NOMO-1 treated with DMSO at 0.1 percent for 48 hours (cell line): ENCODE results near the gene LIN7A.
A peak's percentile ranks its signal among the peaks of the same experiment; 100 is the strongest.

ENCODE experiments used
- DNase-seq: peaks from one replicate; lab custom pipeline; 2025; ENCODE audit not compliant: unreplicated experiment; lab: John Stamatoyannopoulos, UW

LIN7A gene, protein sequence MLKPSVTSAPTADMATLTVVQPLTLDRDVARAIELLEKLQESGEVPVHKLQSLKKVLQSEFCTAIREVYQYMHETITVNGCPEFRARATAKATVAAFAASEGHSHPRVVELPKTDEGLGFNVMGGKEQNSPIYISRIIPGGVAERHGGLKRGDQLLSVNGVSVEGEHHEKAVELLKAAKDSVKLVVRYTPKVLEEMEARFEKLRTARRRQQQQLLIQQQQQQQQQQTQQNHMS

DNA sequence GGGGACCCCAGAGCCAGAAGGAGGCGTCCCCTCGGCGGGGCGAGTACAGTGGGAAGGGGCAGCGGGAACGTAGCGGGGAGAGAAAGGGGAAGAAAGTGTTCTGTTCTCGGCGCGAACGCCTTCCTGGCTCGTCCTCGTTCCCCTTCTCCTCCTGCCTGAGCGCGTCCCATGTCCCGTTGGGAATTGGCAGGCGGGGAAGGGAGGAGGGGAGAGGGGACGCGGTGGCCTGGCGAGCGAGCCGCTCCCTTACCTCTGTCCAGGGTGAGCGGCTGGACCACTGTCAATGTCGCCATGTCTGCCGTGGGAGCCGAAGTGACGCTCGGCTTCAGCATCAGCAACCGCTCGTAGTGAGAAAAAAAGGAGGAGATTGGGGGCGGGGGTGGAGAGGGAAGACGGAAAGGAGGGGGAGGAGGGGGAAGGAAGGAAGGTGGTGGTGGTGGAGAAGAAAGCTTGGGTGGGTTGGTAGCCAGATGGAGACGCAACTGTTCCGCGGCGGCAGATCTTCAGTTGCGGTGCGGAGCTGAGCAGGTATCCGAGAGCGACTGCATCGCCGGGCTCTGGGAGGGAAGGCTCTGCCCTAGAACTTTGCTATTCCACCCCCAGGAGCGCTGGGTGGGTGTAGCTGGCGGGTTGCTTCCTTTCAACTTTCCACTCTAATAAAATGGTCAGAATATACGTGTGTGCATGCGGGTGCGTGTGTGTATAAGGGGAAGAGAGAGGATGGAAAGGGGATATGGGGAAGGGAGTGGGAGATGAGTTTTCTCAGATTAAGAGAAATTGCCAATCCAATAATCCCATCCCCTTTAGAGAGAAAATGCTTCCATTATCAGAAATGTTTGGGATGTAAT, at the start of gene LIN7A:
TSS of gene LIN7A (minus strand) at position 544 of the 848 bp plus-strand sequence. CDS start at position 332, 212 bp downstream.
- no peak for DNase-seq

DNA sequence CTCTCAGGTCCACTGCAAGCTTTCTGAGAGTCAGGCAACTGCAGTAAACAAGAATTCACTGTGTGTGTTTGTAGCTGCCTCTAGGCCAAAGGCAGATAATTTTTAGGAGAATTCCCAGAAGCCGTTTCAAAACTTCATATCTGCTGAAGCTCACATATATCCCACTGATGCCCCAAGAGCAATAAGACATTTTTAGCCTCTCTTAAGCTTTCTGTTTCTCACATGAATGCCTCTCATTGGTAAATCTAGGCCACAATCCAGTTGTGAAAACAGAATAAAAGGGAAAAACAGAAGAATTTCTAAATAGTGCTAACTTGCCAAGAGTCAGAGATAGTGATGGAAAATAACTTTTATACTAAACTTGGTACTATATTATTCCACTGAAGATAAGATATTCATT, 48.5 kb upstream of the LIN7A start:
- no peak for DNase-seq

DNA sequence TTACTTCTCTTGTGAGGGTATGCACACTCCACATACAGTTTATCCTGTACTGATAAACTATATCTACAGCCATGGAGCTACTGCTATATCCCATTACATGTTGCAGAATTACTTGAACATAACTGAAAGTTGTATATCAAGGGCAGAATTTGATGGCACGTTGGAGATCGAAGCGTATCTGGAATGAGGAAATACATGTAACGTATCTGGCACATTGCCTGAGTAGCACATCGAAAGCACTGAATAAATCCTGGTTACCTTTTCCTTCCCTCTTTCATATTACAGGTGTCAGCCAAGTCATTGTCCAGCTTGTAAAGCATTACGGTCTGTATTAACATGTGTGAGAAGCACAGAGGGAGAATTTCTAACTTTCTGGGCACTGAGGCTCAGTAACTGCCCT, 42.1 kb upstream of the LIN7A start:
- no peak for DNase-seq

DNA sequence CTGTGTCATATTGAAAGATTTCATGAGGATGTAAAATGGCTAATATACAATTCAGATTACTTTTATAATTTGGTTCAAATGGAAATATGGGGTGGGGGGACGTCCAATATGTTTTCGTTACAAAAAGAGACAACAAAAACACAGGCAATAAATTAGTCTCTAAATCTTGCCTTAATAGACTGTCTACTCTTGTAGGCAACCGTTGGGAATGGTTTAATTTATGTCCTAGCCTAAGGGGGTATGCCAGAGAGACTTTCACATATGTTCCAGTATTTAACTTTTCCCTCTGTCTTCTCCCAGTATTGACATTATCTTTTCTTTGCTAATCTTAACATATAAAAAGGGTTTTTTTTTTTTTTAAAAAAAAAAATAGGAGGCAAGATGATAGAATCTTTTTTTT, 41.5 kb upstream of the LIN7A start:
- no peak for DNase-seq

DNA sequence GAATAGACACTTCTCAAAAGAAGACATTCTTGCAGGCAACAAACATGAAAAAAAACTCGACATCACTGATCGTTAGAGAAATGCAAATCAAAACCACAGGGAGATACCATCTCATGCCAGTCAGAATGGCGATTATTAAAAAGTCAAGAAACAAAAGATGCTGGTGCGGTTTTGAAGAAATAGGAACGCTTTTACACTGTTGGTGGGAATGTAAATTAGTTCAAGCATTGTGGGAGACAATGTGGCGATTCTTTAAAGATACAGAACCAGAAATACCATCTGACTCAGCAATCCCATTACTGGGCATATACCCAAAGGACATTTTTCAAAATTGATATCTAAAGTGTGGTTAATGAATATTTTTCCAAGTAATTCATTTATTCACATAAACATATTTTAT, 39.6 kb upstream of the LIN7A start:
- no peak for DNase-seq

DNA sequence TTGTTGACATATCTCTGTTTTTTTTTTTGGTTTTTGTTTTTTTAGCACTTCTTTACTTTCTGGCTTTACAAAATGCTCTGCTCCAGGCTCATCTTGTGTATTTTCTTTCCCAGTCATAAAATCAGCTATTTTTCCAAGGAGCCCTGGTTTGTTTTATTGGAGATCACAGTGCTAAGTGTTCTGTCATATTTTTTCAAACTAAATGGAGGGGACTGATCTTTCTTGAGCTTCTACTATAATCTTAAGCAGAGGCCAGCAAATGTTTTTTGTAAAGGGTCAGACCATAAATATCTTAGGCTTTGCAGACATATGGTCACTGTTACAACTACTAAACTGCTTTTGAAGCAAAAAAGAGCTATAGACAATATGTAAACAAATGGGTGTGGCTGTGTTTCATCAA, 30.6 kb upstream of the LIN7A start:
- DNase-seq: no peak

DNA sequence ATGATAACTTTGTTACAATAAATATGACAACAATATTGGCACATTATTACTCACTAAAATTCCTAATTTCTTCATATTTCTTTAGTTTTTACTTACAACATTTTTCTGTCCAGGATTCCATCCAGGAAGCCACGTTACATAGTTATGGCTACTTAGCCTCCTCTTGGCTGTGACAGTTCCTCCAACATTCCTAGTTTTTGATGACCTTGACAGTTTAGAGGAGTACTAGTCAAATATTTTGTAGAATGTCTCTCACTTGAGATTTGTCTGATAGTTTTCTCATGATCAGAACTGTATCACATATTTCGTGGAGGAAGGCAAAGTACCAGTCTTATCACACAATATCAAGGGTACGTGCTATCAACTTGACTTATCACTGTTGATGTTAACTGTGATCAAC, 29.8 kb upstream of the LIN7A start:
- no peak for DNase-seq

DNA sequence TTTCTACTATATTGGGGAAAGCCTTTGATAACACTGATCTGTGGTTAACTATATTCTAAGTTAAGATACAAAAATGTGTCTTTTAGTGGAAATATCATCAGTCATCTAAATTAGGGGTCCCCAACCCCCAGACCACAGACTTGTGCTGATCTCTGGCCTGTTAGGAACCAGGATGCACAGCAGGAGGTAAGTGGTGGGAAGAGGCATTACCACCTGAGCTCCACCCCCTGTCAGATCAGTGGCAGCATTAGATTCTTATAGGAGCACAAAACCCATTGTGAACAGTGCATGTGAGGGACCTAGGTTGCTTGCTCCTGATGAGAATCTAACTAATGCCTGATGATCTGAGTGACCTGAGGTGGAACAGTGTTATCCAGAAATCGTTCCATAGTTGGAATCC, 28.3 kb upstream of the LIN7A start:
- DNase-seq: no peak

DNA sequence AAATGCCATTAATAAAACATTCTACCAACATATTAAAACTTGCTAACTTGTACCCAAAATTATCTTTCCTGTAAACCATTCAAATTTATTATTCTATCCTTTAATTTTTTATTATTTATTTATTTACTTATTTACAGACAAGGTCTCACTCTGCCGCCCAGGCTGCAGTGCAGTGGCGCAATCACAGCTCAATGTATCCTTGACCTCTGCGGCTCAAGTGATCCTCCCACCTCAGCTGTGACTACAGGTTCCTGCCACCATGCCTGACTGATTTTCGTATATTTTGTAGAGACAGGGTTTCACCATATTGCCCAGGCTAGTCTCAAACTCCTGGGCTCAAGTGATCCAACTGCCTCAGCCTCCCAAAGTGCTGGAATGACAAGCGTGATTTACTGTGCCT, 20.4 kb upstream of the LIN7A start:
- DNase-seq: no peak

DNA sequence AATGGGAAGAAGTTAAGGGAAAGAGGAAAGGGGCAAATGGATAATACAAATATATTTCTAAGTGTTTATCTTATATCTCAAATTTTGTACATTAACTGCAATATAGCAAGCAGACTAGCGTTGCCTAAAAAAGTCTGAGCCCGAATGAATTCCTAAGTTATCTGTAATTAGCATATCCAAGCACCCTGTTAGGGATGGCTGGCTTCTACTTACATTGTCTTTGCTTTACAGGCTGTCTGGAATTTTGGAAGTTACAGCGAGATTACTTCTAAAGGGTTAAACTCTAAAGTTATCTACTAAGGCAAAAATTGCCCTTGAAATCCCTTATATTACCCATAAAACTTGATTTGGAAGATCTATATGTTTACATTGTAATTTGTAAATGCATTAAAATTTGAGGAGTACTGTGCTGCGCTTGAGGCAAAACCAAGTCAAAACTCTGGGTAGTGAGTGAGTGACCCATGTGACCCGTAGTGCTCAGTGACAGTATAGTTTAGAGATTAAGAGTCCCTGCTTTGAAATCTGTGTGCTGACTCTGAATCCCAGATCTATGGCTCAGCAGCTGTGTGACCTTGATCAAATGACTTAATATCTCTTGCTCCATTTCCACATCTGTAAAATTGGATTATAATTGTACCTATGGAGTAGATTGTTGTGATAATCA, 17.3 kb upstream of the LIN7A start:
- DNase-seq: no peak

DNA sequence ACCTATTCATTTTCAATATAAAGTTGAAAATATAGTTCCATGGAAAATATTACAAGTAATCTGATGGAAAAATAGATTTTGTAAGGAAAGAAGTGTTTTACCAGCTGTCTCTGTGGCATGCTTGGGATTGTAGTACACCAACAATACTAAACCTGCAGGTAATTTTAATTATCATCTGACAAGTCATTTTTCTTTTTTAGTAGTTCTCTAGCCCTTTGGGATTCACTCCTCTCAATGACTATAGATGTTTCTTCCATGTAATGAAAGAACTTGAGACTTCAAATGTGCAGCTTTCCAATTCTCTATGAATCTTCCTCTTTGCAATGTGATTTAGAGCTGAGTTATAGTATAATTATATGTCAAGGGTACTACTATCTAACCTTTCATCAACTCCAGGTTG, 14.7 kb upstream of the LIN7A start:
- no peak for DNase-seq

DNA sequence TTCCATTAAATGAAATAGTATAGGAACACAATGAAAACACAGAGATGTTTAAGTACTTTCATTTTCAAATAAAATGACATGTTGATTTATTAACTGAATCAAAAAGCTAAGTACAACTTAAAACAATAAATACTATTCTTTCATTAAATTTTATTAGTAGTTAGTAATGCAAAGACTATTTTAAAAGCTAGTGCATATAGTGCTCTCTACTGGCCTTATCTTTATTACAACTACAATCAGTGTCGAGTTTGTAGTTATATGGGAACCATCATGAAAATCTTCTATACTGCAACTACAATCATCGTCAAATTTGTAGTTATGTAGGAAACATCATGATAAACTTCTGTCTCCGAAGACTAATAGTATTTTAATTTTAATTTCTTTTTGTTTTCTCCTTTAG, 8.9 kb upstream of the LIN7A start:
- no peak for DNase-seq

DNA sequence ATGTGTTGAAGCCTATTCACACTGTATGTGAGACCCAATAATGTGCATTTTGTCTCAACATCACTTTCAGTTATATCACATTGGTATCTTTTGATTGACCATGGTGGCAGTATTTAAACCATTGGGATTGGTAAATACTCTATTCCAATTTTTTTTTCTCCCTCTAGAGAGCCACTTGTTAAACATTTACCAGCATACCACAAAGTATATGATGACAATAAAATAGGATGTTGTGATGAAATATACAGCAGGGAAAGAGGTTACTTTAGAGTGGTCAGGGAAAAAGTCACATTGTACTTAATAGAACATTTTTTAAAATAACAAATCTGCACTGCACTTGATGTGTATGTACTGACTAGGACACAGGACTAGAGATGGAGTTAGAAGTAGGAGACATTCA, 5.6 kb upstream of the LIN7A start:
- no peak for DNase-seq

DNA sequence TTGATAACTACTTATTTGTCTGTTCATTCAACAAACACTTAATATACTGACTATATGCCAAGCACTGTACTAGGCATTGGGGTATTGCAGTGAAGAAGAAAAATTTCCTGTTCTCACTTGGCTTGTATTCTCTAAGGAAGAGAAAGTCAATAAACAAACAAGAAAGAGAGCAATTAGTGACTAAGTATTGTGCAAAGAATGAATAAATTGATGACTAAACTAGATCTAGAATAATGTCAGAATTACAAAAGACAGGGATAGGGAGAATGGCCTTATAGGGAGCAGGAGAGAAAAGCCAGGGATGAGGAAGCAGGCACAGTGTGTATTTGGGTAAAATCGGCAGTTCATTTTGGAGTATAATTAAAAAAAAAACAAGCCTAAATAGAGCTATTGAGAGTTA, 4.2 kb upstream of the LIN7A start:
- no peak for DNase-seq

DNA sequence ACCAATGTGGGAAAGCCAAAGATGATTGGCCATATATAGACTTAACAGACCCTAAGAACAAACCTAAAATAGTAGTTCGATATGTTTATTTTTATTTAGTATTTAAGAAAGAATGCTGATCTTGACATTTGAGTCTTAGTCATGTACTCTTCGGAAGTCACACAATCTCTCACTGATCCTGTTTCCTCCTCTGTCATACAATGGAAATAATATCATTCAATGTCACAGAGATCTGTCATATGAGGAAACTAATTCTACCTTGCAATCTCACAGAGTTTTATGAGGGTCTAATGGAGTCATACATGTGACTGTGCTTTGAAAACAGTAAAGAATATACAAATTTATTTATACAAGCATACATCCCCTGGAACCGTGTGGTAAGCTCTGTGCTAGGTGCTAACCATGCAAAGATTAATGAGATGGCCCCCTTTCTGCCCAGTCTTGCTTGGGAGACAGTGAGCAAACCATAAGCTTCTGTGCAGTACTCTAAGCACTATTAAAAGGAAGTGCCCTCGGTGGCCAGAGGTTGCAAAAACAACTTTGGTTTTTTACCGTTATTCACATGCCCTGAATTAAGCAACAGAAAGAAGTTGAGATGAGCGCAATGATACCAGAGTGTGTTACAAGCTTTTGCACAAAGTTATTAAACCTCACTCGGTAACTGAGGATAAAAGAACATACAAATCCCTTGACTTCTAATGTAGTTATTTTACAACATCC, 1.7 kb upstream of the LIN7A start:
- DNase-seq: peak; percentile 20

DNA sequence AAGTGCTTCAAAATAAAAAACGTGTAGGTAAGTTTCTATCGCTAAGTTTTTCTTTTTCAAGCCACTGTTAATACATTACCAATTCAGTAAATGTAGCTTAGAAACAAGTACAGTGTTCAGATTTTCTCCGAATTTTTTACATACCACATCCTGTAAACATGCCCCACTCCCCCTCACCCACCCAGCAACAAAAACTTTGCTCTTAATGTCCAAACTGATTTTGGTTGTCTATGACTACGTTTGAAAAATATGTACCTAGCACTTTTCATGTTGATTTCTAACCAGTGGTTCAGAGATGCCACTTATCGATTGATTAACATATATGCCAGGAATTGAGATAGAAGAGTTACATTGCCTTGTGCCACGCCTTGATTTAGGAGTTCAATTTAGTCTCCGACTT, 663 bp upstream of the LIN7A start:
- no peak for DNase-seq

DNA sequence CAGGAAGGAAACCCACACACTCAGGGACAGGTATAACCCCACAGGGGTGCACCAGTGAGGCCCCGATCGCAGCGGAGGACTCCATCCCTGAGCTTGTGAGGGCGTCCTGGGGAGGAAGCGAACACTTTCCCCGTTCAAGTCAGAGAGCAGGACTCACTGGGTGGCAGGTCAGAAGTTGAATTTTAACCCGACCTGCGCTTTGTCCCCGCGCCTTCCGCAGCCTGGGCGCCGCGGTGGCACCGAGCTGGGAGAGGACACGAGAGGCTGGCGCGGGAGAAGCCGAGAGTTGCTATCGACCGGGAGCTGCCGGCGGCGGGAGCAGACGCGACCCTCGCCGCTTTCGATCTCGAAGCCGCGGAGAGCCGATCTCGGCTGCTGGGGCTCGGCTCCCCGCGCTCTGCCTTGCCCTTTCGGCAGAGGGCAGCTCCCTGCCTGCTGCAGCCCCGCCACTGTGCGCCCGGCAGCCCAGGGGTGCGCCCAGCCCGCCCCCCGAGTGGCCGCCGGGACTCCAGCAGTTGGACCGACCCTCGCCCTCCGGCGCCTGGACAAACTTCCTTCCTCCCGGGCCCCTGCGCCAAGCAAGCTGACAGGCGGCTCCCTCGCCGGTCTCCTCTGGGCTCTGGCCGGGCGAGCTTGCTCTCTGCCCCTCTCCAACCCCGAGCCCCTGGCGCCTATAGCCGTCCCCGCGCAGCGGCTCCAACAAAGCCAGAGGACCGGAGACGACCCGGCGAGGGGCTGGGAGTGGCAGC, 918 bp downstream of the LIN7A start:
- no peak for DNase-seq

DNA sequence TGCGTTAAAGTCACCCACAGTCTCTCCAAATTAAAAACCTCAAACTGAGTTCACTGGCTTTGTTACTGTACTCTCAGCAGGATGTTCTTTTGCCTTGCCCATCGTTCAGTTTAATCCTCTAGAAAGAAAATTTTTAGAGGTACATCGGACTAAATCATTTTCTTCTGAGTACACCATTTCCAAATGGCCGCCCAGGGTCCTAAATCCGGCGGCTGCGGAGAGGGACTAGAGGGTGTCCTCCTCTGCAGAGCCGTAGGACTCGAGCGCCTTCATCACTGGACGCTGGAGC, 1.4 kb downstream of the LIN7A start:
- no peak for DNase-seq

DNA sequence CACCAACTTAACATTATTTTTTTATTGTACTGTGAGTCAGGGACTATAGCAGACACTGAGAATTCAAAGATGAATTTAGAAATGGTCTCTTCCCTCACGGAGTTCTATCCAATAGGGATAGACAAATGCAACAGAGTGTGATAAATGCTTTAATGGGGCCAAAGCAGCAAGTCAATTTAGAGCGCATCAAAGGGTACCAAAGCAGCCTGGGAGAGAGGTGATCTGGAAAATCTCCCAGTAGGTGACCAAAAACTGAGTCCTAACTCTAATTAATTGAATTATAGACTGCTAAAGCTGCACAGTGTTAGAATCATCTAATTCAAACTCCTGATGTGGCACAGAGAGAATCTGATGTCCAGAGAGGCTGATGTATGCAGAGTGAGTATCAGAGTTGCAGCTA, 2.6 kb downstream of the LIN7A start:
- DNase-seq: no peak

DNA sequence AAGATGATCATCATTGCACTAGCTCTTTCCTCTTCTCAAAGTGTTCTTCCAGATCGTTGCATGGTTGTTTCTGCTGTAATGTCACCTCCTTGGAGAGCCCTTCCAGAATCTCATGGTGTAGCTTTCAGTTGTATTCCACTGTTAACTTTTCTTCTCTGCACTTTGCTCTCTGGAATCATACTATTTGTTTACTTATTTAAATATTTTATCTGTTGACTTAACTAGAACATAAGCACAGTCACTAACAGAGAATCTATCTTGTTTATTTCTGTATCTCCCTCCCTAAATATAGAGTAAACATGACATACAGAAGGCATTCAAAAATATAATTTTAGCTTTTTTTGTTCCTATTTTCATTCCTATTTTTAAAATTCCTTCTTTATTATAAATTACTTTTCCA, 11.8 kb downstream of the LIN7A start:
- DNase-seq: no peak

DNA sequence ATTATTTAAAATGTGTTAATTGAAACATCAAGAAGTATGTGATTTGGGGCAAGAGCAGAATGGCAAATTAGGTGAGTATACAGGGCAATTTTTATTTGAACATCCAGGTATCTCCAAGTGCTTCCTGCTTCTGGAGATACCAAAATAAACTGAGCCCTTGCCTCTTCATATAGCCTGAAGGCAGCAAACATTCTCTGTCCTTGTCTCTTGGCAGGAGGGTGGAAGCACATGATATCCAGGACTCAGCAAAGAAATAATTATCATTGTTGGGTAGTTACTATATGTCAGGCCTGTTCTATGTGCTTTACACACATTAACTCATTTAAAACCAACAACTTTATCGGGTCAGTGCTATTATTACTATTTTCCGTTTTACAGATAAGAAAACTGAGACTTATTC, 12.5 kb downstream of the LIN7A start:
- DNase-seq: no peak
